ENCODE results near the gene RLF. TPM values are rescaled to one million over a fixed set of nuclear protein-coding genes. Genes with fewer than 3 reads are reported as not detected.

Gene RLF
- total RNA-seq, 1 experiment from 2014 or later, result 15.7 TPM

- Histone ChIP-seq H3K9me3 (ENCODE audit: control insufficient read depth, insufficient read depth, low read depth, low read length) (no peaks in the 10 kb centered on the region), H3K27me3 (ENCODE audit: control insufficient read depth, insufficient read depth, low read length) (no peaks in the 10 kb centered on the region), H3K27ac (ENCODE audit: low read length) (no peak overlapping the region), H3K36me3 (ENCODE audit: control insufficient read depth, insufficient read depth, low read length) (peaks cover 16% of the 10 kb centered on the region), H3K4me1 (ENCODE audit: control insufficient read depth, insufficient read depth, low read length) (no peaks in the 10 kb centered on the region), H3K4me3 (ENCODE audit: low read depth in 2 of 2, low read length in 2 of 2) (no peak overlapping the region)
- DNase-seq (ENCODE audit: low read depth, low spot score) (no peak), ATAC-seq (no peak)
- in situ Hi-C loops (cut with HindIII; ENCODE audit: low pct_unique_long_range_greater_than_20kb, low sequenced_read_pairs) (no loop called here), intact Hi-C loops (cut with micrococcal nuclease; ENCODE audit: unreplicated experiment) (no loop called here)
- POLR2A ChIA-PET, result interaction anchor here (0.6 kb wide), 1 partner anchor 157 kb away, joined by 3 read pairs; no protein-coding TSS in a partner anchor
- CTCF ChIA-PET, result interaction anchor here (0.6 kb wide), 1 partner anchor 94 kb away, joined by 5 read pairs; no protein-coding TSS in a partner anchor
- TF ChIP-seq CTCF (IDR thresholded peaks at IDR 0.05), result no peak
- TF ChIP-seq SIN3A (IDR thresholded peaks at IDR 0.05; ENCODE audit: borderline replicate concordance, insufficient read depth, low read depth, low read length), result no peak
- TF ChIP-seq REST (IDR thresholded peaks at IDR 0.05; ENCODE audit: insufficient read depth in 1 of 2, low read depth in 2 of 2, low read length in 1 of 2), result no peak
- TF ChIP-seq POLR2AphosphoS5 (IDR thresholded peaks at IDR 0.05; ENCODE audit: low read depth, low read length), result no peak
- TF ChIP-seq TCF7L2 (IDR thresholded peaks at IDR 0.05; ENCODE audit: low read depth, low read length), result no peak
- no TSS peak for BruUV-seq (replicated peaks)
These were observed 80.2 kb downstream of the RLF start for GRCh38 chr1:40241362-40241761.

GRCh38 chr1:40243351-40243750 is 82.2 kb downstream of the RLF start:
- POLR2A ChIA-PET, result no interaction called here
- ATAC-seq (no peak), DNase-seq (ENCODE audit: low read depth, low spot score) (no peak)
- CTCF ChIA-PET, result interaction anchor here (0.7 kb wide), 1 partner anchor 360 kb away, joined by 12 read pairs; no protein-coding TSS in a partner anchor
- intact Hi-C loops (cut with micrococcal nuclease; ENCODE audit: unreplicated experiment), result no loop called here
- no peak overlapping the region for H3K27ac ChIP-seq (ENCODE audit: low read length)
- BruUV-seq (replicated peaks), result no TSS peak
- peaks cover 2% of the 10 kb centered on the region; the same call in 1 of the 2 replicates for H3K36me3 ChIP-seq (ENCODE audit: control insufficient read depth, insufficient read depth, low read length)
- no peak for TF ChIP-seq TCF7L2 (IDR thresholded peaks at IDR 0.05; ENCODE audit: low read depth, low read length)
- TF ChIP-seq REST (IDR thresholded peaks at IDR 0.05; ENCODE audit: insufficient read depth in 1 of 2, low read depth in 2 of 2, low read length in 1 of 2), result no peak
- no peak for TF ChIP-seq SIN3A (IDR thresholded peaks at IDR 0.05; ENCODE audit: borderline replicate concordance, insufficient read depth, low read depth, low read length)
- TF ChIP-seq CTCF (IDR thresholded peaks at IDR 0.05), result no peak
- no peak for TF ChIP-seq POLR2AphosphoS5 (IDR thresholded peaks at IDR 0.05; ENCODE audit: low read depth, low read length)
- H3K9me3 ChIP-seq (ENCODE audit: control insufficient read depth, insufficient read depth, low read depth, low read length), result no peaks in the 10 kb centered on the region
- H3K27me3 ChIP-seq (ENCODE audit: control insufficient read depth, insufficient read depth, low read length), result no peaks in the 10 kb centered on the region
- in situ Hi-C loops (cut with HindIII; ENCODE audit: low pct_unique_long_range_greater_than_20kb, low sequenced_read_pairs), result no loop called here
- no peaks in the 10 kb centered on the region for H3K4me1 ChIP-seq (ENCODE audit: control insufficient read depth, insufficient read depth, low read length)
- no peak overlapping the region for H3K4me3 ChIP-seq (ENCODE audit: low read depth in 2 of 2, low read length in 2 of 2)
